SK-N-SH (cell line): ENCODE data around the gene KAT8. TPM values are rescaled to one million over a fixed set of nuclear protein-coding genes. Genes with fewer than 3 reads are reported as not detected.

ENCODE experiments used
- CTCF ChIA-PET: fragments of 300-600, 350-600 bp; formaldehyde crosslinking; extraction: SDS; loops from one replicate; lab custom pipeline; 2021; lab: Yijun Ruan, JAX
- POLR2A ChIA-PET: fragments of 350-600 bp; sonication (Branson Sonifier 250); formaldehyde crosslinking; extraction: SDS; loops from one replicate; lab custom pipeline; 2020; ENCODE audit warnings: antibody characterized with exemption, inconsistent platforms; lab: Yijun Ruan, JAX
- DNase-seq: peaks from one replicate; pipeline ENCODE4 v3.0.0; 2012
- H2AFZ ChIP-seq: fragments of 200-600 bp; sonication (generic); 2 replicates; pipeline ENCODE4 v1.8.1; 2016; ENCODE audit warnings: antibody characterized with exemption, mild to moderate bottlenecking, low read depth
- H3F3A ChIP-seq: fragments of 200-600 bp; sonication (generic); replicated peaks from 2 replicates; pipeline ENCODE3; 2016; ENCODE audit warnings: antibody characterized with exemption, mild to moderate bottlenecking; ENCODE audit not compliant: insufficient read depth
- H3K27ac ChIP-seq, 2 experiments: fragments of 200-500 bp in 1 of 2; fragments of 200-600 bp in 1 of 2; sonication (Bioruptor generic) in 1 of 2; sonication (generic), shearing (Covaris generic) in 1 of 2; 2 replicates each; pipeline versions ENCODE4 v1.5.1 to v1.6.1; 2014 to 2016; ENCODE audit warnings: low read depth in 2 of 2, inconsistent platforms in 1 of 2, low read length in 1 of 2, mild to moderate bottlenecking in 1 of 2, mixed read lengths in 1 of 2
- H3K27me3 ChIP-seq: fragments of 200-600 bp; sonication (generic), shearing (Covaris generic); 2 replicates; pipeline ENCODE4 v1.6.1; 2016; ENCODE audit warnings: mixed run types; ENCODE audit not compliant: insufficient read depth
- H3K36me3 ChIP-seq, 2 experiments: fragments of 200-500 bp in 1 of 2; fragments of 200-600 bp in 1 of 2; sonication (Bioruptor generic) in 1 of 2; sonication (generic) in 1 of 2; replicated peaks in 1 of 2; 2 replicates each; pipeline versions ENCODE3 to v1.5.1; 2014 to 2016; ENCODE audit warnings: low read length in 1 of 2, mild to moderate bottlenecking in 1 of 2; ENCODE audit not compliant: insufficient read depth in 2 of 2, control insufficient read depth in 1 of 2
- H3K4me1 ChIP-seq, 2 experiments: fragments of 200-500 bp in 1 of 2; fragments of 200-600 bp in 1 of 2; sonication (Bioruptor generic) in 1 of 2; sonication (generic), shearing (Covaris generic) in 1 of 2; 2 replicates each; pipeline versions ENCODE4 v1.5.1 to v1.6.1; 2014 to 2016; ENCODE audit warnings: low read depth in 1 of 2, low read length in 1 of 2, mixed run types in 1 of 2; ENCODE audit not compliant: insufficient read depth in 2 of 2, control insufficient read depth in 1 of 2
- H3K4me2 ChIP-seq: fragments of 200-600 bp; sonication (generic), shearing (Covaris generic); 2 replicates; pipeline ENCODE4 v1.6.1; 2017; ENCODE audit warnings: mixed run types
- H3K4me3 ChIP-seq, 2 experiments: fragments of 200-500 bp in 1 of 2; fragments of 200-600 bp in 1 of 2; sonication (Bioruptor generic) in 1 of 2; sonication (generic), shearing (Covaris generic) in 1 of 2; 2 replicates each; pipeline versions ENCODE4 v1.5.1 to v1.8.1; 2014 to 2016; ENCODE audit warnings: low read depth in 2 of 2, inconsistent platforms in 1 of 2, low read length in 1 of 2, mild to moderate bottlenecking in 1 of 2, mixed read lengths in 1 of 2, moderate library complexity in 1 of 2
- H3K79me2 ChIP-seq: fragments of 200-600 bp; sonication (generic); 2 replicates; pipeline ENCODE4 v1.8.1; 2017; ENCODE audit warnings: mild to moderate bottlenecking; ENCODE audit not compliant: insufficient read depth
- H3K9ac ChIP-seq: fragments of 200-600 bp; sonication (generic); 2 replicates; pipeline ENCODE4 v1.6.1; 2017; ENCODE audit warnings: mixed run types
- H3K9me2 ChIP-seq: fragments of 200-600 bp; sonication (generic); 2 replicates; pipeline ENCODE4 v1.6.1; 2017; ENCODE audit warnings: mixed run types
- H3K9me3 ChIP-seq: fragments of 200-600 bp; sonication (generic); 2 replicates; pipeline ENCODE4 v1.6.1; 2017; ENCODE audit warnings: mixed run types, mild to moderate bottlenecking, moderate library complexity
- H4K20me1 ChIP-seq: fragments of 200-600 bp; sonication (generic); 2 replicates; pipeline ENCODE4 v1.6.1; 2017; ENCODE audit warnings: mild to moderate bottlenecking, mixed run types; ENCODE audit not compliant: insufficient read depth
- CHD2 ChIP-seq: fragments of 150-350 bp; IDR thresholded peaks from 2 replicates; pipeline ENCODE4 v1.6.1; 2018; ENCODE audit warnings: low read length; ENCODE audit not compliant: partially characterized antibody
- ELF1 ChIP-seq: IDR thresholded peaks from 2 replicates; pipeline ENCODE4 v1.4.0; 2012
- EP300 ChIP-seq, 2 experiments: IDR thresholded peaks; 2 replicates each; pipeline versions ENCODE4 v1.4.0 to v1.6.1; 2012; ENCODE audit warnings: borderline replicate concordance in 1 of 2, low read depth in 1 of 2, low read length in 1 of 2
- FOSL2 ChIP-seq: IDR thresholded peaks from 2 replicates; pipeline ENCODE4 v1.4.0; 2012; ENCODE audit warnings: low read depth, mild to moderate bottlenecking, moderate library complexity, borderline replicate concordance
- GABPA ChIP-seq: IDR thresholded peaks from 2 replicates; pipeline ENCODE4 v1.4.0; 2012; ENCODE audit warnings: low read depth, mild to moderate bottlenecking
- MEF2A ChIP-seq: IDR thresholded peaks from 2 replicates; pipeline ENCODE4 v1.4.0; 2012; ENCODE audit warnings: low read depth, borderline replicate concordance
- MXI1 ChIP-seq: IDR thresholded peaks from 2 replicates; pipeline ENCODE4 v1.6.1; 2012; ENCODE audit warnings: mild to moderate bottlenecking, low read depth, low read length, improper control_type of control experiment
- NFIC ChIP-seq: IDR thresholded peaks from 2 replicates; pipeline ENCODE4 v1.4.0; 2012; ENCODE audit warnings: borderline replicate concordance
- NRF1 ChIP-seq: IDR thresholded peaks from 2 replicates; pipeline ENCODE4 v1.6.1; 2012; ENCODE audit warnings: low read depth, mild to moderate bottlenecking, low read length
- POLR2AphosphoS5 ChIP-seq: IDR thresholded peaks from 2 replicates; pipeline ENCODE4 v1.6.1; 2012; ENCODE audit warnings: low read depth, low read length
- RAD21 ChIP-seq: IDR thresholded peaks from 2 replicates; pipeline ENCODE4 v1.6.1; 2012; ENCODE audit warnings: mild to moderate bottlenecking, low read length
- RFX5 ChIP-seq: IDR thresholded peaks from 2 replicates; pipeline ENCODE4 v1.6.1; 2012; ENCODE audit warnings: mild to moderate bottlenecking, improper control_type of control experiment, low read length
- SMC3 ChIP-seq: IDR thresholded peaks from 2 replicates; pipeline ENCODE4 v1.6.1; 2012; ENCODE audit warnings: low read depth, low read length, improper control_type of control experiment
- TAF1 ChIP-seq: IDR thresholded peaks from 2 replicates; pipeline ENCODE4 v1.6.1; 2012; ENCODE audit warnings: low read depth, mild to moderate bottlenecking, low read length, moderate library complexity, borderline replicate concordance
- TCF12 ChIP-seq: IDR thresholded peaks from 2 replicates; pipeline ENCODE4 v1.4.0; 2012
- TEAD4 ChIP-seq: IDR thresholded peaks from 2 replicates; pipeline ENCODE4 v1.4.0; 2012; ENCODE audit warnings: mild to moderate bottlenecking, borderline replicate concordance; ENCODE audit not compliant: insufficient read depth
- WGBS: methylation state at CpG from one replicate; pipeline ENCODE4 v1.1.6; 2017; ENCODE audit warnings: low lambda C conversion rate; 5-methylcytosine and 5-hydroxymethylcytosine counted together
- polyA plus RNA-seq, 3 experiments: library from polyadenylated mRNA; depleted of rRNA; stranded (reverse); fragments of >200 nt; gene quantifications; 2 replicates each; pipeline ENCODE4 v1.2.3, GENCODE V29; 2012
- TF ChIP-seq, protein P1 (sequence below): fragments of 150-350 bp; IDR thresholded peaks from 2 replicates; pipeline ENCODE4 v1.6.1; 2016; ENCODE audit warnings: mild to moderate bottlenecking, low read depth, low read length
- TF ChIP-seq, protein P2 (sequence below): IDR thresholded peaks from 2 replicates; pipeline ENCODE4 v1.4.0; 2012; ENCODE audit warnings: low read depth
- TF ChIP-seq, protein P3 (sequence below): IDR thresholded peaks from 2 replicates; pipeline ENCODE4 v1.4.0; 2012; ENCODE audit warnings: low read depth, borderline replicate concordance

Gene KAT8
- polyA plus RNA-seq, 1 of the 3 experiments (the other 2 are of a cell fraction) = 52.0 TPM

DNA sequence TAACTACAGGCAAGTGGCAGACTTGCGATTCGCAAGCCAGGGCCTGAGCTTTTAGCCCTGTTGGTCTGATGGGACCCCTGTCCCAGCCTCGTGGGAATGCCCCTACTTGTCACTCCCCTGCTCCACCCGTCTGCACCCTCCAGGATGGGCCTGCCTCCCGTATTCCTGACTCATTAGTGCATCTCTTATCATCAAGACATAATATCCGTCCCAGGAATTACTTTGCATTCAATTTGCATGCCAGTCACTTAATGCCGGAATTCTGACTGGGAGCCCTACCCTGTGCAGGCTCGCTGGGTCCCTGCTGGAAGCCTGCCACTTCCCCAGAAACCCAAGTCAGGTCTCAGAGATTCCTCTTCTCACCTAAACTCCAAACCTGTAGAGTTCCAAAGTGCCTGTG, 32.1 kb upstream of the KAT8 start:
- POLR2A ChIA-PET = interaction anchor here (1.2 to 2.1 kb wide), 3 partner anchors 9 to 32 kb away, joined by 5 to 8 read pairs (median 5); partner anchors contain the start of genes KAT8, ZNF646 and ZNF668
- WGBS = 87% methylated on average over 8 of the region's 8 CpGs

DNA sequence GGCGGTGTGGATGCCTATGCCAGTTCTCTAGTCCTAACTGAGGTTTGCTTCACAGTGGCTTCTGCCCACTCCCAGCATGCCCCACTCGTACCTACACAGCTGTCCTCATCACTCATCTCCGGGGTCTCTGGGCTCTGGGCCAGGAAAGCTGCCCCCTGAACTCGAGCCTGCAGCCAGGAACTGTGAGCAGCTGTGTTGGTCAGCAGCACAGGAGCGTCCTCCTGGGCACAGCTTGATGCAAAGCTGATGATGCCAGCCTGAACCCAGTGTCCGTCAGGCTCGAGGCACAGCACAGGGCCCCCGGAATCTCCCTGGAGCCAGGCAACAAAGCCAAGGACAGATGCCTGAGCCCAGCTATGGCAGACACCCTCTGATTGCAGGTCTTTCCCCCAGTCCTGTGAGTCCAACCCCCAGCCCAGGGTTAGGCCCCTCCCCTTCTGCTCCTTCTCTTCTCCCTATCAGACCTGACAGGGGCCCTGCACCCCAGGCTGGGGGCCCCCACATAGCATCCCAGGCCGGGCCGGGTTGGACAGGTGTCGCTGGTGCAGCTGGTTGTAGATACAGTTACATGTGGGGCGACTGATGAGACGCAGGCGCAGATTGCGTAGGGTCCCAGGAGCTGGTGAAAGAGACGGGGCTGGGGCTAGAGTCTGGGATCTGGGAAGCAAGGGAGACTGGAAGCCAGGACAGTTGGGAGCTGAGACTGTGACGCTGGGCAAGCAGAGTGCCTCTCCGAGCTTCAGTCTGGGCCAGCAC, 31.4 kb upstream of the KAT8 start:
- Histone ChIP-seq H3K4me2 (no peak overlapping the region), H3K27ac (no peak overlapping the region), H3K27me3 (no peaks in the 10 kb centered on the region), H3K9me3 (no peaks in the 10 kb centered on the region), H4K20me1 (peaks cover 8% of the 10 kb centered on the region; the same call in 1 of the 2 replicates), H3F3A (no peaks in the 10 kb centered on the region), H3K4me3 (no peak overlapping the region), H3K4me1 (peaks cover 0 to 8% of the 10 kb centered on the region in 2 experiments; a peak in 2 of 4 replicates), H2AFZ (no peak overlapping the region), H3K9me2 (no peaks in the 10 kb centered on the region), H3K79me2 (peaks cover 35% of the 10 kb centered on the region), H3K9ac (no peak overlapping the region), H3K36me3 (peaks cover 12 to 36% of the 10 kb centered on the region in 2 experiments)
- CTCF ChIA-PET = interaction anchor here (3.0 kb wide), 1 partner anchor 57 kb away, joined by 12 read pairs; no protein-coding TSS in a partner anchor
- POLR2A ChIA-PET = interaction anchor here (0.9 to 2.1 kb wide), 3 partner anchors 8 to 31 kb away, joined by 3 to 5 read pairs (median 5); partner anchors contain the start of genes KAT8 and ZNF668
- 85% methylated on average over 14 of the region's 18 CpGs for WGBS
- no peak for TF ChIP-seq ELF1
- TF ChIP-seq CHD2 = no peak
- no peak for TF ChIP-seq MEF2A
- no peak for TF ChIP-seq POLR2AphosphoS5
- TF ChIP-seq, protein P1, sequence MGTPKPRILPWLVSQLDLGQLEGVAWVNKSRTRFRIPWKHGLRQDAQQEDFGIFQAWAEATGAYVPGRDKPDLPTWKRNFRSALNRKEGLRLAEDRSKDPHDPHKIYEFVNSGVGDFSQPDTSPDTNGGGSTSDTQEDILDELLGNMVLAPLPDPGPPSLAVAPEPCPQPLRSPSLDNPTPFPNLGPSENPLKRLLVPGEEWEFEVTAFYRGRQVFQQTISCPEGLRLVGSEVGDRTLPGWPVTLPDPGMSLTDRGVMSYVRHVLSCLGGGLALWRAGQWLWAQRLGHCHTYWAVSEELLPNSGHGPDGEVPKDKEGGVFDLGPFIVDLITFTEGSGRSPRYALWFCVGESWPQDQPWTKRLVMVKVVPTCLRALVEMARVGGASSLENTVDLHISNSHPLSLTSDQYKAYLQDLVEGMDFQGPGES = no peak
- TF ChIP-seq TCF12 = no peak
- TF ChIP-seq SMC3 = no peak
- TF ChIP-seq RAD21 = no peak
- TF ChIP-seq TEAD4 = no peak
- TF ChIP-seq, protein P2, sequence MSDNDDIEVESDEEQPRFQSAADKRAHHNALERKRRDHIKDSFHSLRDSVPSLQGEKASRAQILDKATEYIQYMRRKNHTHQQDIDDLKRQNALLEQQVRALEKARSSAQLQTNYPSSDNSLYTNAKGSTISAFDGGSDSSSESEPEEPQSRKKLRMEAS = no peak
- no peak for TF ChIP-seq NFIC
- no peak for TF ChIP-seq GABPA
- no peak for TF ChIP-seq RFX5
- TF ChIP-seq FOSL2 = no peak
- TF ChIP-seq MXI1 = no peak
- TF ChIP-seq, protein P3, sequence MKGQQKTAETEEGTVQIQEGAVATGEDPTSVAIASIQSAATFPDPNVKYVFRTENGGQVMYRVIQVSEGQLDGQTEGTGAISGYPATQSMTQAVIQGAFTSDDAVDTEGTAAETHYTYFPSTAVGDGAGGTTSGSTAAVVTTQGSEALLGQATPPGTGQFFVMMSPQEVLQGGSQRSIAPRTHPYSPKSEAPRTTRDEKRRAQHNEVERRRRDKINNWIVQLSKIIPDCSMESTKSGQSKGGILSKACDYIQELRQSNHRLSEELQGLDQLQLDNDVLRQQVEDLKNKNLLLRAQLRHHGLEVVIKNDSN = no peak
- no peak for TF ChIP-seq TAF1
- TF ChIP-seq NRF1 = no peak
- DNase-seq = no peak

More for the DNA sequence above, 32.1 kb upstream of the KAT8 start:
- no peak overlapping the region for H3K4me3 ChIP-seq
- H3K9me3 ChIP-seq = no peaks in the 10 kb centered on the region
- no peak overlapping the region for H3K4me2 ChIP-seq
- H4K20me1 ChIP-seq = peaks cover 8% of the 10 kb centered on the region; the same call in 1 of the 2 replicates
- no peaks in the 10 kb centered on the region for H3K9me2 ChIP-seq
- DNase-seq = no peak
- H3K36me3 ChIP-seq = peaks cover 16 to 43% of the 10 kb centered on the region in 2 experiments
- TF ChIP-seq EP300 (IDR thresholded peaks at IDR 0.05; ENCODE audit: borderline replicate concordance in 1 of 2, low read depth in 1 of 2, low read length in 1 of 2) = no peak
- H3K79me2 ChIP-seq = peaks cover 35% of the 10 kb centered on the region; the same call in 1 of the 2 replicates
- peaks cover 0 to 1% of the 10 kb centered on the region in 2 experiments; a peak in 2 of 4 replicates for H3K4me1 ChIP-seq
- no peaks in the 10 kb centered on the region for H3K27me3 ChIP-seq
- H3K27ac ChIP-seq = no peak overlapping the region
- no peaks in the 10 kb centered on the region for H3F3A ChIP-seq
- CTCF ChIA-PET = interaction anchor here (3.0 kb wide), 1 partner anchor 57 kb away, joined by 12 read pairs; no protein-coding TSS in a partner anchor
- no peak overlapping the region for H3K9ac ChIP-seq
- no peak overlapping the region for H2AFZ ChIP-seq
